HG02870 (cell line): Measurements from ENCODE around the gene CDHR3.

ENCODE experiments used
- ATAC-seq: cut with Tn5 transposase; IDR thresholded peaks from one replicate; pipeline ENCODE4 v1.9.1; 2021; ENCODE audit warnings: mild to moderate bottlenecking, moderate library complexity; ENCODE audit not compliant: unreplicated experiment

Gene CDHR3

DNA sequence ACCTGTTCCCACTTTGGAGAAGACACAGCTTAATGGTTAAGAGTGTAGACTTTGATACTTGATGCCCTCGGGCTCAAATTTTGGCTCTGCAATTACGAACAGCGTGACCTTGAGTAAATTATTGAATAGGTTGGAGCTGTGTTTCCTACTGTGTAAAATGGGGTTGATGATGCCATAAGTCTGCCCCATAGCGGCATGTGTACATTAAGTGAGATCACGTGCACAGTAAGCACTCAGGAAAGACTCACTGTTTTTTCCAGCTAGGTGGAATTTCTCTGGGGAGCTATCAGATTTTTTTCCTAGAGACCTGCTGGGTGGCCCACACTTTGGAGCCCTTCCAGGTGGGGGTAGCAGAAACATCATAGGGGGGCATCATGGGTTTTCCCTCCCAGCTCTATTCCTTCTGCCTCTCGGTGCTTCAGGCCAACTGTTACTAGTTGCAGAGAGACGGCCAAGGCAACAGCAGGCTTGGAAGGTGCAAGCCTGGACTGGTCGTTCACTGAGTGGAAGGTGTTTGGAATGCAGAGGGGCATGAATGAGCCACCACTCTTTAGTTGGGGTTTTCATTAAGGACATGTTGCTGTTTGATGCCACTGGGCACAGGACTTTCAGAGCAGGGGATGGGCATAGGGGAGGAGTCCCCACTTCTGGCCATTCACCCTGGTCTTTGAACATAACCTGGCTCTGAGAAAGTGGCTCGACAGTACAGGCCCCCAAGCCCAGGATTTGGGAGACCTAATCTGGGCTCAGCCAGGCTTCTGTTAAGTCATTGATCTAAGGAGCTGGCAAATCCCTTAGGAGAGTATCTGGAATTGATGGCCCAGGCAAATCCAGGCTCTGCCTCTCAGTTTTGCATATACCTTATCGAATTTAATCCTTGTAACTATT is 85.0 kb downstream of the CDHR3 start:
- ATAC-seq = no peak

DNA sequence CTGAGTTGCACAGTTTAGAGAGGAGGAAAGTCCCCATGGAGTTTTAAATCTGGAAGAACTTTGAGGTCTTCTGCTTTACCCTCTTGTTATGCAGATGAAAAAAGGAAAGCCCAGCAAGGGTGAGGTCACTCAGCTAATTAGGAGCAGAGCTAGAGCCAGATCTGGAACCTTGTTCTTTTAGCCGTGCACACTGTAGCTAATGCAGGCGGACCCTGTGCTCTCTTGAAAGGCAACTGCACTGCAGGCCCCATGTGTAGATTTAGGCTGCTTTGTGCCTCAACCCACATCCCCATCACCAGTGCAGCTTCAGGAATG is 85.6 kb downstream of the CDHR3 start:
- no peak for ATAC-seq

DNA sequence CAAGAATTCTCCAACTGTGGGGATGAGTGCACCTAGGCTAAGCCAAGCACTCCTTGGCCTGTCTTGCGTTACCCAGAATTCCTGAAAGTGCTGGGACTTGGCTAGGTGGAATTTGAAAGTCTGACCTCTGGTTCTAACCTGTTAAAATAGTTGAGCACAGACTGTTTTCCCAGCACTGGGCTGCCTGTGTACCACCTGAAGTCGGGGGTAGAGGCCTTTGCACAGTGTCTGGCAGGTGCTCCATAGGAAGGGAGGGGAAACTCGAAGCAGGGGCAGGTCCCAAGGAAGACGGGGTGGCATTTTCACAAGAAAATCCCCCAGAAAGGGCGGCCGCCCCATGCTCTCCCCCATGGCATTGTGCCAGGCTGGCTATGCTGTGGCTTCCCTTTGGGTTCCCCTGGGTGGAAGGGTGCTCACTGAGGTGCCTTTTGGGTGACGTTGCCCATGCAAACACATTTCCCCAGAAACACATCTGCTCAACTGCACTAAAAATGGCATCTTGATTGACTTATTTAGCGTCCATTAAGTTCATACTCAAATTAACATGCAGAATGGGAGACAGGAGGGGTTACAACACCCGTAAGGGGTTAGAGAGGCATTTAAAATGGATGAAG is 86.2 kb downstream of the CDHR3 start:
- no peak for ATAC-seq

DNA sequence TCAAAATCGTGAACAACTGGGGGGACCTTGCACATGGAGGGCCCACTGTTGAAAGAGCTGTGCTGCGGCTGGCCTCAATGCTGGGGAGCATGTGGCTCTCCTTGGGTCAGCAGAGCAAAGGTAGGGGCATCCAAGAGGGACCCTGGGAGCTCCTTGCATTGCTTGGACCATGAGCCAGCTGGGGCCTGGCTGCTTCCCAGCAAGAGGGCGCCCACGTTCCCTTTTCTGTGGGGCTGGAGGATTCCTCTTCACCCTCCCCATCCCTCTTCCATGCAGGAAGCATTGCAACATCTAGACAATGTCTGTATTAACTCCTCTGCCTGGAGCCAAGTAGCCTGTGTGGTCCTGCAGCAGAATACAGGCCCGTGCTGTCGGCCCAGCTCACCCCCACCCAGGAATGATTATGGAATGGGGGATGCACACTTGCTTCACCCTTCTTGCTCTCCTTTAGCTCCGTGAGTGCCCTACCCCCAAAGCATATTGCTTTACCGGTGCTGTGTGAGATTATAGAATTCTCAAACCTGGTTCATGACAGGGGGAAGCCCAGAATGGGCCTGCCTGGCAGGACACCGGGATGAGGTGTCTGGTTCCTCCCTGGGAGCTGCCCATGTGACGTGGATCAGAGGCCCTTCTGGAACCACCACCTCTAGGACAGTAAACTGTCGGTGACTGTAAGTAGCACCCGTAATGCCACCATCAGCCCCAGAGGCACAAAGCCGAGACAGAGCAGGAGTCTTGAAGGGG is 87.1 kb downstream of the CDHR3 start:
- no peak for ATAC-seq

DNA sequence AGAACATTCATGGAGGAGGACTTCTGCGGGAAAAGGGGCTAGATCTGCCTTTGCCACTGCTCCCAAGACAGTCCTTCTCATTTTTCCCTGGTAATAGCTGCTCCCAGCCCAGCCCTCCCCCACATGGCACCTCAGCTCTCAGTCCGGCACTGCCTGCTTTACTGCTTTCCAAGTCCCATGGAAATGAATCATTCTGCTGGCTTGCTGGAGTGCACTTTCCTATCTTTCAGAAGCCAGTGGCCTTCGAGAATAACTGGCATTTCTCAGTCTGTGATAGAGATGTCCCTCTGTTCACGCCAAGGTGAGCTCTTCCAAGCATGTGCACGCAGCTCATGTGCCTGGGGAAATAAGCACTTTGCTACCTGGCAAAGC is 87.7 kb downstream of the CDHR3 start:
- ATAC-seq = no peak

DNA sequence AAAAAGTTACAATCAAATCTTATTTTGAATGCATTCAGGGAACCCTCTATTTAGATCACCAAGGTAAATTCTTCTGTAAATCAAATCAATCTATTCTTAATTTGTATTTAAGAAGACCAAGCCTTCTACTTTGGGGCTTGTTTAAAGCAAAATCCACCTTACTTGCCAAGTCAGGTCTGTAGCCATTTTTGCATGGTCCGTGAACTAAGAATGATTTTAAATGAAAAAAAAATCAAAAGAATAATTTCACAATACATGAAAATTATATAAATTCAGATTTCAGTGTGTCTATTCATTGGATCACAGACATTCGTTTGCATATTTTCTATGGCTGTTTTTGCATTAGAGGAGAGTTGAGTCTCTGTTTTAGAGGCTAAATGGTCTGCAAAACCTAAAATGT is 89.6 kb downstream of the CDHR3 start:
- ATAC-seq = no peak

DNA sequence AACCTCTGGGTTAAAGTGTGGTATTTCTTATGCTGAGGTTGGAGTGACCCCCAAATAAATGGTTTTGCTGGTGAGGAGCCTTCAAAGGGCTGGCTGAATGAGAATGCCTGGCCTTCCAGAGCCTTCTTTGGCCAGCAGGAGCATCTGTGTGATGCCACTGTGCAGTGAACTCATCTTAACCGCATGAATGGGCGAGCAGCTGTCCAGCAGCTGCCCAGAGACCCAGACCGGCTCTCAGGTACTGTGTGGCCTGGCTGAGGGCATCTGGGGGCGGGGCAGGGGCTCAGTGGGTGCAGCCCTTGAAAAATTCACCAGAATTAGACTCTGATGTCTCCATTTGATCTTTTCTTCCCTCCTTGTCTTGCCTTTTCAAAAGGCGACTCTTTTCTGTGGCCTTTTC is 90.0 kb downstream of the CDHR3 start:
- ATAC-seq = no peak

DNA sequence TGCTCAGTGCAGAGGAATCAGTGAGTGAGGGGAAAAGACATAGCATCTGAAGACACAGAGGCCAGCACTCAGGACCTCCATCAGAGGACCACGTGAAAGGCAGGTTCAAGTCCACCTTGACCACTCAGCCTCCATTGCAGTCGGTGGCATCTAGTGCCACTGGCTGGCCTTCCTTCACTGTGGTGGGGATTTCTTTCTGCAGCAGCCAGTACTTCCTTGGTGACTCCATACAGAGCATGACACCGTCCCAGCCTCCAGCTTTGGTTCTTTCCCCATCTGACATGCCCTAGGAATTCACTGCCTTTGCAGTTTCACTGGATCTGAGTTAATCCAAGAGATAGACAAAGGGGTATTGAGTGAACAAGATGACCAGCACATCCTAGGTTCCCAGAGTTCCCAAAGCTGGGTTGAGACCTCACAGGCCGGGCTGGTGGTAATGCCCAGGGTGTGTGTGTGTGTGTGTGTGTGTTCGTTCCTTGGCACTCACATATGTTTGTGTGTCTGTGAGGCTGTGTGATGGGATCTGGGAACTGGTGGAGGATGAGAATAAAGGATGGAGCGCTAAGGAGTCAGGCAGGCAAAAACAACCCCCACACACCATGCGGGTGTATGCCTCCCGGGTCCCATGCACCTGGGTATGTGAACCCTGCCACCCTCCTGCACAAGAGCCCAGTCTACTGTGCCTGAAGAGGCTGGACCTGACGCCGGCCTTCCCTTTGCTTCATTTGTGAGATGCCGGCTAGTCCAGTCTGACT is 91.3 kb downstream of the CDHR3 start:
- no peak for ATAC-seq

DNA sequence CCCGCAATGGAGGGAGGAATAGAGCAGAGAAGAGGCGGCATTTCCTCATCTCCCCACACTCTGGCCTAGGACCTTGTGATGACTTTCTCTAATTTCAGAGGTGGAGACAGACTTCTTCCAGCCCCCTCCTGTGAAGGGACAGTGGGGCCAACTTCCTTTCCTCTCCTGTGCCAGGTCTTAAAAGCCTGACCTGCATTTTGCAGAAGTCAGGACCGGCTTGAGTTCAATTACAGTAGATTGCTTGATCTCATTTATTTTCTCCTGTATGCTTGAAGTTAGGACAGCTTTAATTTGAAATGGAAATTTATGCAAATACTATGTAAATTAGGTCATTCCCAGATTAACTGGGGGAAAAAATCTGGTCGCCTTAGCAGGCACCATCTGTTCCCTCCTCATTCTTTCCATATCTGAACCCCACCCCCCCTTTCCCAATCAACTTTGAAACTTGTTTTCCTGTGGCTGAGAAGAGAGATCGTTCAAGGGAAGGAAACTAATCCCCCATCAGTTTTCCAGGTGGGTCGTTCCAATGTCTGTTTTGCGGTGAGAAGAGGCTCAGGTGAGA is 92.0 kb downstream of the CDHR3 start:
- no peak for ATAC-seq

DNA sequence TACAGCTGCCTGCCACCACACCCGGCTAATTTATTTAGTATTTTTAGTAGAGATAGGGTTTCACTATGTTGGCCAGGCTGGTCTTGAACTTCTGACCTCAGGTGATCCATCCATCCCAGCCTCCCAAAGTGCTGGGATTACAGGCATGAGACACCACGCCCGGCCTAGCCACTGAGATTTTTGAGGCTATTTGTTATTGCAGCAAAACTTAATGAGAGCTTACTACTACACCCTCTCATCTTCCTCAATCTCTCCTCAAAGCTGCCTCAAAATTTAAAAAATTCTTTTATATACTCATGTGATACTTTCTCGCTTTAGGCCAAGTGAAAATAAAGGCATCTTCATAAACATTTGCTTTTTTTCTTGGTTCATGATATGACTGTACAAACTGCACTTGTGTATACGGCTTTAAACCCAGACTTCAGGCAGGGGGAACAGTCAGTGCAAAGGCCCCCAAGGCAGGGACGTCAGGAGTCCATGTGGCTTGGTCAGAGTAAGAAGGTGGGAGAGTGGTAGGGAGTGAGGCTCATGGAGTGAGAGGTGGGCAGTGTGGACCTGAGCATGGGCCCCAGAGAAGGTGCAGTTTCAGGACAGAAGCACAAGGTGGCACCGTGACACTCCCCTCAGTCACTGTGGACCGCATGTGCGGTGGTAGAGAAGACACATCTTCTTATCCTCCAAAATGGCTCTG is 93.6 kb downstream of the CDHR3 start:
- peak; percentile 40 for ATAC-seq

DNA sequence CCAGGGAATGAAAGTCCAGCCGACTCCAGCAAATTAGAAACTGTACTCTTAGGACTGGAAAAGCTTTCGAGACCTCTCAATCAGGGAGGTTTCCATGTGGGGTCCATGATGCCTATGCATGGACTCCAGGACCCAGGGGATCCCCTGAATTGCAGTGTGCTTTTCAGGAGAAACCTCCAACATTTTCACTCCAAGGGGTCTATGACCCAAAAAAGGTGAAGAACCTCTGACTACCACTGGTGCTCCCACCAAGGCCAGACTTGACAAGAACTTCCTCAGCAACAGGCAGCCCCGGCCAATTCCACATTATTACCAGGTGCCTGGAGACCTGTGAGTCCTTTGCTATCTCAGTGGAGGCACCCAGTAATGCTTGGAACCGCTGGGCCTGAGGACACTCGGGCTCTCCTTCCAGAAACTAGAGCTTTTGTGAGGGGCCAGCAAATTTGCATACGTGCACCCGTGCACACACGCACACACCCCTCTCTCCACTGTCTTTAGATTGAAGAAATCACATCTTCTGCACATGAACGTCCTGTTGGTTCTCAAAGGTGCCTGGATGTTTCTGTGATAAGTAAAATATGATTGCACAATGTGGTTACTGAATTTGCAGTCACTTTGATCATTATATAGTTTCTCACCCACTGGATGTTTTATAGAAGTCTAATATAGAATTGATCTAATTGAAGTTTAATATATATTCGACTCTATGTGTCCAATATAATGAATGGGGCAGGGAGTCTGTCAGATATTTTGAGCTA is 94.3 kb downstream of the CDHR3 start:
- ATAC-seq = no peak

DNA sequence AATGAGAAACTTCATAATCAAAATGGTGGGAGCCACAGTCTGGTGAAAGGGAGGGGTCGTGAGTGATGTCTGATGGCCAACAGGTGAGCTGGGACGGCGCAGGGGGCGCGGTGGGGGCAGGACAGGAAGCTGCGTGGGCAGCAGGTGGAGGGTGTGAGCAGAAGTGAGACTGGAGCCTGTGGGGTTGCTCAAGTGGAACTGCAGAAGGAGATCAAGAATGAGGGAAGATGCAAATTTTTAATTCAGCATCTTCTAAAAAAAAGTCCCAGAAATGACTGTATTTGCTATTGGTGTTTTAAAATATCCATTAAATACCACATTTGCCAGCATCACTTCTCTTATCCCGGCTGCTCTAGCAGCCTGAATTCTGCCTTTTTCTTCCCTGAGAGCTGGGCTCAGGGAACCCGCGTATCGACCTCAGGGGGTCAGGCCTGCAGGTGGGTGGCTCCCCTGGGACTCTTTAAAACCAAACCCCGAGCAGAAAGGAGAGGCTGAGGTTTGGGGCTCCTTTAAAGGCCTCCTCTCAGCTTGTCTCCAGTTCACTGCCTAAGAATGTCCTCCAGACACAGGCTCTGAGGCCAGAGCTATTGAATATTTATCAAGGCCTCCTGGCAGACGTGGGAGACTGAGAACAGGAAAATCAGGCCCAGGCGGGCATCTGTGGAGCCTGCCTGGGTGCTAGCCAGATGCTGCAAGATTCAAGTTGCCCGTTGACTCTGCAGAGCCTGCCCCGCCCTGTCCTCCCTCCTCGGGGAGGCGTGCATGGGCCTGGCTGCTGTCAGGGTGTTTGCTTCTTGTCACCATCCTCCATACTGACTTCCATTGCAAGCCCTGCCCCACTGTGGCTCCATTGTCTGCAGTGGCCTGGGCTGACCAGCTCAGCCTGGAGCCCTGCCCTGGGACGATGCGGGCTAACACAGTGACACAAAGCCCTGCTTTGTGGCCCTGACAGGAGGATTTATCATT is 95.2 kb downstream of the CDHR3 start:
- peak; percentile 54 for ATAC-seq

DNA sequence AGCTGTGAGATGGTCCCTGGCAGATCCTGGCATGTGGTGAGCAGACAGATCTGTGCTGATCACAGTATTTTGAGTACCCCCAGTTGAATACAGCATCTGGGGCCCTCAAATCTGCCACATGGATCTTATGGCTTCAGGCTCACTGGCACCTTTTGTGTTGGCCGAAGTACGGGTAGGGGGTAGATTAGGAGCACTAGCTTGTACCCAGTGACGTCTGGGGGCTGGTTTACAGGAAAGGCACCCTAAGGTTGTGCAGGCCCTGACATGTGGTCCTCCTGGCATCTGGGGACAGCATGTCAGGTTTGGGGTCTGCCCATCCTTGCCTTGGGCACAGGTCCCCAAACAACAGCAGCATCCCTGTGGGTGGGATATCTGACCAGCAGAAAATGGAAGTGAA is 95.9 kb downstream of the CDHR3 start:
- ATAC-seq = no peak

DNA sequence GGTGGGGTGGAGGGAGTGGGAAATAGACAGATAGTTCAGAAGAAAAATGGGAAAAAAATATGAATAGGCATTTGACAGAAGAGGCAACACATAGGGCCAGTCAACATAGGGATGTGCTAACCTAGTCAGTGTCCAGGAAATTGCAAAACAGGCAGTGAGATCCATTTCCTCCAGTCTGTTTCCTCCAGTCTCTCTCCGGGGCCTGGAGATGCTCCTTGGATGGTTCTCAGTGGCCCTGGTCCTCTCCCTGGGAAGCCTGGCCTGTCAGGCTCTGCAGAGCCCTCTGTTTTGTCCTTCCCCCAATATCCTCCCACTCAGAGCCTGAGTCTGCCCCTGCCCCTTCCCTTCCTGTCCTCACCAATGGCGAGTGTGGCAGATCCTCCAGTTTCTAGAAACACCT is 96.5 kb downstream of the CDHR3 start:
- ATAC-seq = no peak

DNA sequence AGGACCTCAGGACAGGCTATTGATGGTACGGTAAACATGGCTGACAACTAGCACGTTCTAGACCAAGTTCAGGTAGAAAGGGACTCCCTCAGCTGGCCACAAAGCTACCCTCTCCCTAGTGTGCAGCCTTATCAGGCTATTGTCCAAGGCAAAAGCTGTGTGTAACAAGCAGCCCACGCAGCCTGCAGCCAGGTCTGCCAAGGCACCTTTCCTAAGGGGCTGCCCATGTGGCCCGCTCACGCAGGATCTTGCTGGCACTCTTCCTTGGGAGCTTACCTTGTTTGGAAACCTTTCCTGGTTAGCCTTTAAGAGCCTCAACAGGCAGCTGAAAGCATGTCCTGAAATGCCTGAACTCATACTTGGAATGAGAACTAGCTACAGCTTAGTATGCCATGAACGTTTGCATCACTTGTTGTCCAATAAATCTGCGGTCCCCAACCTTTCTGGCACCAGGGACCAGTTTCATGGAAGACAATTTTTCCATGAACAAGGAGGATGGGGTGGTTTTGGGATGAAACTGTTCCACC is 97.4 kb downstream of the CDHR3 start:
- ATAC-seq = no peak

DNA sequence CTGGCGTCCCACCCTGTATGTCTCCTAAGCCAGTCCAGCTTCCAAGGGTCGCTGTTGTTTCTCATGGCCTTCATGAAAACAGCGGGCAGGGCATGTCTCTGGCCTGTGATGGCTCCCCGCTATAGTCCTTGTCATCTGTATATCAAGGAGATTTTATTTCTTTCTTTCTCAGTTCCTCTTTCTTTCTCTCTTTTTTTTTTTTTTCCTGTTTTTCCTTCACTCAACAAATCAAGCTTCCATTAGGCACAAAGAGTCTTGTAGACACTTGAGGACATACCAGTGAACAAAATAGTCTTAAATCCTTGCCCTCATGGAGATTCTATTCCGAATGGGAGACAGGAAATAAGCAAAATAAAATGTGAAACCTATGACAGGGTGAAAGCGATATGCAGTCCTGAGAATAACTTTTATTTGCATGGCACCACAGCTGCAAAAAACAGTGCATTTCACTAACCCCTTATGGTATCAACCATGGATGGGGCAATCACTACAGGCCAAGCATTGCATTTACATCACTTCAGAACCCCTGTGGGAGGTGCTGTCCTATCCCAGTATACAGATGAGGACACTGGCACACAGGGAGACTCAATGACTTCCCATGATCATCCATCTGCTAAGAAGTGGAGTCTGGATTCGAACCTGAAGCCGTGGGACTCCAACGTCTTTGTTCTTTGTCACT is 98.4 kb downstream of the CDHR3 start:
- peak; percentile 25 for ATAC-seq

DNA sequence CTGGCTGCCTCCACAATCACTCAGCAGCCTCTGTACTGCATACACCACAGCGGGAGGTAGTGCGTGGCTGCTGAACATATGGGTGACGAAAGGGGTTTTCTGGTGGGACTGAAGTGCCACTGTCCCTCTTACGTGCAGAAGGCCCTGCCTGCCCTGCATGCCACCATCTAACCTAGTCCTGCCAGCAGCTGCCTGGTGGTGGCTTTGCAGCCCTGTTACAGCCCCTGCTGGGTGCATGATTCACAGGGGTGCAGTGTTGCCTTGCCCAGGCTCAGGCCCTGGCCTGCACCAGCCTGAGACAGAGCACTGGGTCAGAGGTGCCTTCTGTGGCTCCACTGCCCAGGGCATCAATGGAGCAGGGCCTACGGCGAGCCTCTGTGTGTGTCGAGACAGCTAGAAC is 98.9 kb downstream of the CDHR3 start:
- no peak for ATAC-seq

DNA sequence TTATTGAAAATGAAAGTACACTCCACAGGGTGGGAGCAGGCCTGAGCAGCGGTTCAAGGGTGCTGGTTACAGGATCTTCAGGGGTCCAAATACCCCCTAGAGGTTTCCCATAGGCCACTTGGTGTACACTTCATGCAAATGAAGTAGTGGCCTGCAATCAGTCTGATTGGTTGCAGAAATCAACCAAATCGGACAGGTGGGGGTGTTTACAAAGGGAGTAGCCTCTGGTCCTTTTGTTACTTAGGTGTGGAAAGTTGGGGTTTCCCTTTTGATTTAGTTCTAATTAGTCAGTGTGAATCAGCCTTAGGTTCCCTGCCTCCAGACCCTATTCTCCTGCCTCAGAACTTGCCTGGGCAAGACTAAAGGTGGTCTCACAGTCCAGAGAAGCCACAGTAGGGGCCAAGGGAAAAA is 99.5 kb downstream of the CDHR3 start:
- ATAC-seq = no peak
